ENCODE results near the gene TASOR2.

GRCh38 chr10:5731559-5731958 is 46.9 kb downstream of the TASOR2 start:
- TF ChIP-seq CTCF (IDR thresholded peaks at IDR 0.05; ENCODE audit: poor library complexity, severe bottlenecking) (no peak), MXI1 (conservative IDR thresholded peaks at IDR 0.05; ENCODE audit: poor library complexity, severe bottlenecking) (no peak), TAF1 (IDR thresholded peaks at IDR 0.05; ENCODE audit: low read depth) (no peak), EP300 (conservative IDR thresholded peaks at IDR 0.05; ENCODE audit: poor library complexity, severe bottlenecking) (no peak), POLR2AphosphoS5 (IDR thresholded peaks at IDR 0.05) (no peak)
